Occipital lobe (tissue), 3 donors: ENCODE data around the gene SLC24A1. TPM values are rescaled to one million over a fixed set of nuclear protein-coding genes. Genes with fewer than 3 reads are reported as not detected.

Experiments used
- DNase-seq: peaks from one replicate; lab custom pipeline; 2025; lab: John Stamatoyannopoulos, UW
- small RNA-seq: library from RNA; depleted of rRNA; stranded (forward); fragments of <200 nt; gene quantifications from one replicate; pipeline ENCODE3, GENCODE V24; 2014
- total RNA-seq: library from RNA; depleted of rRNA; stranded (reverse); fragments of >200 nt; gene quantifications from one replicate; pipeline ENCODE4 v1.2.3, GENCODE V29; 2014

SLC24A1 gene
- total RNA-seq, 1 donor from 2014 or later = 1.4 TPM

- DNase-seq = no peak
Measured at GRCh38 chr15:65651831-65652749, 30.4 kb downstream of the SLC24A1 start.

- DNase-seq = no peak
Measured at GRCh38 chr15:65653341-65653740, 31.6 kb downstream of the SLC24A1 start.

GRCh38 chr15:65653801-65654521 is 32.2 kb downstream of the SLC24A1 start:
- DNase-seq = no peak

GRCh38 chr15:65655026-65655425 is 33.3 kb downstream of the SLC24A1 start:
- no peak for DNase-seq

- DNase-seq = no peak
Measured at GRCh38 chr15:65655457-65655856, 33.7 kb downstream of the SLC24A1 start.

GRCh38 chr15:65659502-65660052 is 37.8 kb downstream of the SLC24A1 start:
- no peak for DNase-seq

GRCh38 chr15:65660927-65661326 is 39.2 kb downstream of the SLC24A1 start:
- DNase-seq = no peak

- no peak for DNase-seq
Measured at GRCh38 chr15:65663521-65663920, 41.8 kb downstream of the SLC24A1 start.

GRCh38 chr15:65666257-65666656 is 44.5 kb downstream of the SLC24A1 start:
- no peak for DNase-seq

GRCh38 chr15:65675551-65675950 is 53.8 kb downstream of the SLC24A1 start:
- no peak for DNase-seq

- no peak for DNase-seq
Measured at GRCh38 chr15:65676123-65676522, 54.4 kb downstream of the SLC24A1 start.

- DNase-seq = no peak
Measured at GRCh38 chr15:65680544-65680943, 58.8 kb downstream of the SLC24A1 start.

GRCh38 chr15:65682404-65682911 is 60.7 kb downstream of the SLC24A1 start:
- no peak for DNase-seq

GRCh38 chr15:65688462-65688861 is 66.7 kb downstream of the SLC24A1 start:
- DNase-seq = no peak

- no peak for DNase-seq
Measured at GRCh38 chr15:65690173-65690572, 68.4 kb downstream of the SLC24A1 start.

- no peak for DNase-seq
Measured at GRCh38 chr15:65690778-65691177, 69.0 kb downstream of the SLC24A1 start.

GRCh38 chr15:65695081-65695480 is 73.3 kb downstream of the SLC24A1 start:
- DNase-seq = no peak

Small RNAs within 50 kb of the gene (small RNA-seq; reads per million reads assigned to genes)
- gene SNORD13E = 0.32 reads per million, percentile 18 among the genes with 10 or more reads in this experiment

Other genes with a start within 250 kb of the SLC24A1 start
- 7.6 TPM for gene IGDCC3, start 243.9 kb upstream of the SLC24A1 start, total RNA-seq
- gene IGDCC4, start 199.0 kb upstream of the SLC24A1 start, total RNA-seq = 7.8 TPM
- 83.8 TPM for gene DPP8, start 104.2 kb upstream of the SLC24A1 start, total RNA-seq
- 117 TPM for gene HACD3, start 91.5 kb upstream of the SLC24A1 start, total RNA-seq
- gene INTS14, start 10.8 kb upstream of the SLC24A1 start, total RNA-seq = 26.7 TPM
- gene DENND4A, start 170.4 kb downstream of the SLC24A1 start, total RNA-seq = 76.6 TPM
- gene RAB11A, start 247.6 kb downstream of the SLC24A1 start, total RNA-seq = 169 TPM